Lower leg skin (tissue), 3 donors: ENCODE results near the gene DNAJB12.

ENCODE experiments used
- CTCF ChIP-seq, 3 donors: fragments of 450-650 bp; IDR thresholded peaks; one replicate each; pipeline ENCODE4 v1.5.1; 2016; ENCODE audit warnings: antibody characterized with exemption in 3 of 3, mild to moderate bottlenecking in 3 of 3, moderate library complexity in 2 of 3
- POLR2A ChIP-seq, 2 donors: fragments of 450-650 bp; IDR thresholded peaks; one replicate each; pipeline ENCODE4 v1.6.1; 2016 to 2017; ENCODE audit warnings: antibody characterized with exemption in 2 of 2, mild to moderate bottlenecking in 1 of 2, moderate library complexity in 1 of 2

DNA sequence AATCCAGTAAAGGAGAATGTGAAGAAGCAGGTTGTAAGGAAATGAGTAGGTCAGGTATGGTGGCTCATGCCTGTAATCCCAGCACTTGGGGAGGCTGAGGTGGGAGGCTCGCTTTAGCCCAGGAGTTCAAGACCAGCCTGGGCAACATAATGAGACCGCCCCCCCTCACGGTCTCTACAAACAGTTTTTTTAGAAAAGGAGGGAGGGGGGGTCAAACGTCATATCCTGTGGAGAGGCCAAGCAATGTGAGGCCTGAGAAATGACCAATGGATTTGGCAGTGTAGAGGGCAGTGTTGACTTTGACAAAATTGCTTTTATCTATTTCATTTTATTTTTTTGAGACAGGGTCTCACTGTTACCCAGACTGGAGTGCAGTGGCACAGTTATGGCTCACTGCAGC, 2.3 kb upstream of the DNAJB12 start:
- TF ChIP-seq CTCF (IDR thresholded peaks at IDR 0.05) (no peak), POLR2A (IDR thresholded peaks at IDR 0.05) (no peak)
